Esophagus squamous epithelium (tissue), 4 donors: Measurements from ENCODE around the gene MYH14.

Source experiments
- CTCF ChIP-seq, 6 experiments: fragments of 450-650 bp in 4 of 6; fragments of 200-600 bp in 2 of 6; sonication (generic) in 2 of 6; IDR thresholded peaks; one replicate each; pipeline ENCODE4 v1.5.1; 2016 to 2019; ENCODE audit warnings: antibody characterized with exemption in 6 of 6, mild to moderate bottlenecking in 4 of 6, moderate library complexity in 4 of 6
- POLR2A ChIP-seq, 4 donors: fragments of 450-650 bp; IDR thresholded peaks; one replicate each; pipeline ENCODE4 v1.6.1; 2017; ENCODE audit warnings: antibody characterized with exemption in 4 of 4, mild to moderate bottlenecking in 4 of 4, moderate library complexity in 3 of 4

- TF ChIP-seq CTCF (IDR thresholded peaks at IDR 0.05) (no peak), POLR2A (IDR thresholded peaks at IDR 0.05) (no peak)
Measured at GRCh38 chr19:50334741-50335421, 131.5 kb downstream of the MYH14 start.
